Ovary (tissue), 9 donors: Measurements from ENCODE around the gene ATCAY. TPM values are rescaled to one million over a fixed set of nuclear protein-coding genes. Genes with fewer than 3 reads are reported as not detected.

Source experiments
- DNase-seq, 5 donors: peaks; one replicate each; pipeline ENCODE4 v3.0.0-alpha.2; 2019 to 2020
- H3K27ac ChIP-seq, 2 donors: fragments of 200-600 bp; one replicate each; pipeline versions ENCODE4 v1.5.1 to v1.8.0; 2019 to 2022
- H3K27me3 ChIP-seq: fragments of 200-600 bp; one replicate; pipeline ENCODE4 v1.8.0; 2022
- H3K36me3 ChIP-seq: fragments of 200-600 bp; sonication (generic); one replicate; pipeline ENCODE4 v1.5.1; 2019
- H3K4me1 ChIP-seq: one replicate; pipeline ENCODE4 v1.8.1; 2013; ENCODE audit warnings: mild to moderate bottlenecking, moderate library complexity; ENCODE audit not compliant: insufficient read depth
- H3K4me3 ChIP-seq: fragments of 200-600 bp; sonication (generic); one replicate; pipeline ENCODE4 v1.5.1; 2017
- H3K9me3 ChIP-seq, 2 donors: fragments of 200-600 bp in 1 of 2; sonication (generic) in 1 of 2; one replicate each; pipeline versions ENCODE4 v1.5.1 to v1.8.1; 2013 to 2019; ENCODE audit warnings: mild to moderate bottlenecking in 1 of 2, moderate library complexity in 1 of 2
- EP300 ChIP-seq: sonication (generic); formaldehyde crosslinking; IDR thresholded peaks from one replicate; pipeline ENCODE4 v1.6.1; 2017; ENCODE audit warnings: antibody characterized with exemption
- POLR2A ChIP-seq: fragments of 450-650 bp; IDR thresholded peaks from one replicate; pipeline ENCODE4 v1.6.1; 2017; ENCODE audit warnings: antibody characterized with exemption, mild to moderate bottlenecking, moderate library complexity
- WGBS, 3 donors: extraction: QIAGEN DNeasy Blood & Tissue Kit in 1 of 3; methylation state at CpG; one replicate each; pipeline versions ENCODE4 v1.1.5 to v1.1.7; 2013 to 2017; 5-methylcytosine and 5-hydroxymethylcytosine counted together
- intact Hi-C, 4 donors: fragments of 100-400 bp; cut with DNase I; formaldehyde crosslinking; loops; one replicate each; pipeline versions ENCODE4 v1.11.0 to v1.15.1; 2022 to 2023
- polyA plus RNA-seq, 2 donors: library from polyadenylated mRNA; stranded (reverse); fragments of 200-250 nt in 1 of 2; fragments of 350-450 nt in 1 of 2; fragmentation: Illumina TruSeq in 1 of 2; extraction: RNeasy Lipid Tissue Mini Kit (QIAGEN cat#74804) in 1 of 2; gene quantifications; one replicate each; pipeline ENCODE4 v1.2.3, GENCODE V29; 2013 to 2014
- total RNA-seq, 7 donors: library from RNA; depleted of rRNA in 2 of 7; stranded (reverse); fragments of >200 nt in 2 of 7; fragmentation: NEBNext Ultra II Directional in 3 of 7; extraction: Animal tissue kit (Norgen Biotek cat#: 25700) in 3 of 7; gene quantifications; one replicate each; pipeline versions ENCODE4 v1.1.0 to v1.2.4, GENCODE V29; 2016 to 2023
- TF ChIP-seq, protein P1 (sequence below), 3 donors: fragments of 450-650 bp in 2 of 3; fragments of 200-600 bp in 1 of 3; IDR thresholded peaks; one replicate each; pipeline versions ENCODE4 v1.5.1 to v1.8.0; 2016 to 2022; ENCODE audit warnings: antibody characterized with exemption in 3 of 3, mild to moderate bottlenecking in 1 of 3
- donor health status: DM: no; HTN: no; CAD: no; lungs with moderate emphysema.
- donor health status: DM: no; HTN: no; CAD: no.
- donor health status: Bipolar disorder and iron deficiency.
- donor health status: DM: yes; HTN: yes; CAD: no.
- donor health status: DM: no; HTN: no; CAD: no.
- donor health status: DM: yes; HTN: yes; CAD: no.

Gene ATCAY
- total and polyA plus RNA-seq, 9 donors, result 0.31 TPM; not detected in 8

DNA sequence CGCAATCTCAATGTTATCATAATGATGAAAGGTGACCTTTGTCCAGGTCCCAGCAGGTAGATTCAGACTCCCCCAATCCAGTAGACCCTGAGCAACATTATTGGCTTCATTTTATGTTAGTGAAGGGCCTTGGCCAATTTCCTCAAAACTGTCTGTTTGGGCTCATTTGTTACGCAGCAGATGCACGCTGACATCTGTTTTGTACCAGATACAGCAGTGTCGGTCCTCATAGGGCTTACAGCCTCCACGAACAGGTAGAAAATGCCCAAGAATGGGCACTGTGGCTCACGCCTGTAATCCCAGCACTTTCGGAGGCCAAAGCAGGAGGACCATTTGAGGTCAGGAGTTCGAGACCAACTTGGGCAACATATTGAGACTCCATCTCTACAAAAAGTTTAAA is 39.3 kb downstream of the ATCAY start:
- DNase-seq, result no peak
- Histone ChIP-seq H3K27ac (no peak overlapping the region), H3K27me3 (no peaks in the 10 kb centered on the region), H3K36me3 (no peaks in the 10 kb centered on the region), H3K4me3 (no peak overlapping the region), H3K4me1 (no peaks in the 10 kb centered on the region), H3K9me3 (no peaks in the 10 kb centered on the region)
- WGBS, 3 donors, result 94 to 95% (median 94%) methylated on average over 8 of the region's 8 CpGs
- no peak for TF ChIP-seq POLR2A
- intact Hi-C loops, result no loop called here

GRCh38 chr19:3923096-3923758 is 42.7 kb downstream of the ATCAY start:
- H3K4me1 ChIP-seq, result no peaks in the 10 kb centered on the region
- H3K27me3 ChIP-seq, result no peaks in the 10 kb centered on the region
- no peak overlapping the region for H3K4me3 ChIP-seq
- no peaks in the 10 kb centered on the region for H3K36me3 ChIP-seq
- no peaks in the 10 kb centered on the region for H3K9me3 ChIP-seq
- TF ChIP-seq EP300, result no peak
- no peak for TF ChIP-seq POLR2A
- TF ChIP-seq, protein P1, sequence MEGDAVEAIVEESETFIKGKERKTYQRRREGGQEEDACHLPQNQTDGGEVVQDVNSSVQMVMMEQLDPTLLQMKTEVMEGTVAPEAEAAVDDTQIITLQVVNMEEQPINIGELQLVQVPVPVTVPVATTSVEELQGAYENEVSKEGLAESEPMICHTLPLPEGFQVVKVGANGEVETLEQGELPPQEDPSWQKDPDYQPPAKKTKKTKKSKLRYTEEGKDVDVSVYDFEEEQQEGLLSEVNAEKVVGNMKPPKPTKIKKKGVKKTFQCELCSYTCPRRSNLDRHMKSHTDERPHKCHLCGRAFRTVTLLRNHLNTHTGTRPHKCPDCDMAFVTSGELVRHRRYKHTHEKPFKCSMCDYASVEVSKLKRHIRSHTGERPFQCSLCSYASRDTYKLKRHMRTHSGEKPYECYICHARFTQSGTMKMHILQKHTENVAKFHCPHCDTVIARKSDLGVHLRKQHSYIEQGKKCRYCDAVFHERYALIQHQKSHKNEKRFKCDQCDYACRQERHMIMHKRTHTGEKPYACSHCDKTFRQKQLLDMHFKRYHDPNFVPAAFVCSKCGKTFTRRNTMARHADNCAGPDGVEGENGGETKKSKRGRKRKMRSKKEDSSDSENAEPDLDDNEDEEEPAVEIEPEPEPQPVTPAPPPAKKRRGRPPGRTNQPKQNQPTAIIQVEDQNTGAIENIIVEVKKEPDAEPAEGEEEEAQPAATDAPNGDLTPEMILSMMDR (IDR thresholded peaks at IDR 0.05), result no peak
- intact Hi-C loops, result no loop called here
- DNase-seq, result no peak
- H3K27ac ChIP-seq, result no peak overlapping the region

DNA sequence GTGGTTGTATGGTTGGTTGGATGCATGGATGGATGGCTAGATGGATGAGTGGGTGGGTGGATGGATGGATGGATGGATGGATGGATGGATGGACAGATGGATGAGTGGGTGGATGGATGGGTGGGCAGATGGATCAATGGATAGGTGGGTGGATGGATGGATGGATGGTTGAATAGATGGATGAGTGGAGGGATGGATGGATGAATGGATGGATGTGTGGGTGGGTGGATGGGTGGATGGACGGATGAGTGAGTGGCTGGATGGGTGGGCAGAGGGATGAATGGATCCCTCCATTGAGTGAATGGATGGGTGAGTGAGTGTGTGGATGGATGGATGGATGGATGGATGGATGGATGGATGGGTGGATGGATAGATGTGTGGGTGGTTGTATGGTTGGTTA is 43.4 kb downstream of the ATCAY start:
- no peaks in the 10 kb centered on the region for H3K27me3 ChIP-seq
- DNase-seq, result no peak
- no peaks in the 10 kb centered on the region for H3K4me1 ChIP-seq
- H3K27ac ChIP-seq, result no peak overlapping the region
- intact Hi-C loops, result no loop called here
- no peaks in the 10 kb centered on the region for H3K9me3 ChIP-seq
- no peaks in the 10 kb centered on the region for H3K36me3 ChIP-seq
- WGBS, 3 donors, result 78 to 83% (median 81%) methylated on average over 1 of the region's 1 CpG
- TF ChIP-seq POLR2A, result no peak
- TF ChIP-seq, protein P1 (IDR thresholded peaks at IDR 0.05), result no peak
- no peak for TF ChIP-seq EP300
- H3K4me3 ChIP-seq, result no peak overlapping the region

GRCh38 chr19:3931041-3931440 is 50.6 kb downstream of the ATCAY start:
- DNase-seq, result no peak
- Histone ChIP-seq H3K4me3 (no peak overlapping the region), H3K36me3 (no peaks in the 10 kb centered on the region), H3K27ac (no peak overlapping the region), H3K4me1 (no peaks in the 10 kb centered on the region), H3K27me3 (no peaks in the 10 kb centered on the region), H3K9me3 (no peaks in the 10 kb centered on the region)
- TF ChIP-seq EP300 (no peak), POLR2A (no peak)
- TF ChIP-seq, protein P1 (IDR thresholded peaks at IDR 0.05), result no peak
- intact Hi-C loops, result no loop called here
- 75 to 81% (median 77%) methylated on average over 8 of the region's 8 CpGs for WGBS, 3 donors

- DNase-seq, result no peak
- no peak within 1 kb of the TSS for H3K4me3 ChIP-seq
- TF ChIP-seq EP300, result no peak
- TF ChIP-seq, protein P1 (IDR thresholded peaks at IDR 0.05), result no peak
- TF ChIP-seq POLR2A, result no peak
- intact Hi-C loops, result no loop called here
- H3K27ac ChIP-seq, result no peak within 1 kb of the TSS
- no peaks in the 10 kb centered on the region for H3K4me1 ChIP-seq
- no peaks in the 10 kb centered on the region for H3K27me3 ChIP-seq
- WGBS, 3 donors, result 2 to 4% (median 2%) methylated on average over 39 to 51 of the region's 51 CpGs
- no peaks in the 10 kb centered on the region for H3K36me3 ChIP-seq
- H3K9me3 ChIP-seq, result no peaks in the 10 kb centered on the region
Measured at GRCh38 chr19:3932931-3933810, 52.7 kb downstream of the ATCAY start, which contains the start of gene NMRK2. NMRK2 (plus strand) TSS chr19:3933069; CDS start chr19:3933672, 603 bp downstream.
